CD14-positive monocyte (primary cell): ENCODE measurements around the gene BCDIN3D. TPM values are rescaled to one million over a fixed set of nuclear protein-coding genes. Genes with fewer than 3 reads are reported as not detected.
"Not testable (repeated sequence)": the region's sequence is repeated elsewhere in the genome, so short reads cannot be mapped to it uniquely, and the experiment has no call there.

Experiments
- DNase-seq, 3 donors: peaks; one replicate each; pipeline ENCODE4 v3.0.0-alpha.2; 2011 to 2022
- H2AFZ ChIP-seq: 2 replicates; pipeline ENCODE4 v1.6.0; 2012; ENCODE audit warnings: mild to moderate bottlenecking, low read depth, low read length, inconsistent platforms; ENCODE audit not compliant: insufficient read depth, poor library complexity, severe bottlenecking
- H3K27ac ChIP-seq, 2 donors: 1 replicate in 1 of 2; 2 replicates in 1 of 2; pipeline ENCODE4 v1.5.1; 2012 to 2013; ENCODE audit warnings: low read length in 2 of 2, control low read depth in 1 of 2, inconsistent platforms in 1 of 2, low read depth in 1 of 2, mild to moderate bottlenecking in 1 of 2
- H3K27me3 ChIP-seq, 2 donors: one replicate each; pipeline versions ENCODE4 v1.6.0 to v1.6.1; 2011 to 2013; ENCODE audit warnings: low read length in 2 of 2; ENCODE audit not compliant: control insufficient read depth in 2 of 2, insufficient read depth in 2 of 2
- H3K36me3 ChIP-seq, 2 donors: replicated peaks in 1 of 2; 1 replicate in 1 of 2; 2 replicates in 1 of 2; pipeline versions ENCODE4 v1.5.1 to v1.6.1; 2012 to 2013; ENCODE audit warnings: low read length in 2 of 2, control low read depth in 1 of 2, inconsistent platforms in 1 of 2, mild to moderate bottlenecking in 1 of 2; ENCODE audit not compliant: insufficient read depth in 2 of 2, control insufficient read depth in 1 of 2
- H3K4me1 ChIP-seq, 2 donors: 1 replicate in 1 of 2; 2 replicates in 1 of 2; pipeline versions ENCODE4 v1.5.1 to v1.6.1; 2012 to 2013; ENCODE audit warnings: low read length in 2 of 2, control low read depth in 1 of 2, inconsistent platforms in 1 of 2, mild to moderate bottlenecking in 1 of 2, moderate library complexity in 1 of 2; ENCODE audit not compliant: insufficient read depth in 2 of 2, control insufficient read depth in 1 of 2
- H3K4me2 ChIP-seq: replicated peaks from 2 replicates; pipeline ENCODE3; 2012; ENCODE audit warnings: low read length, moderate library complexity, mild to moderate bottlenecking; ENCODE audit not compliant: poor library complexity, severe bottlenecking; ENCODE audit errors: extremely low read depth
- H3K4me3 ChIP-seq, 3 experiments: fragments of 200-600 bp in 1 of 3; sonication (generic) in 1 of 3; replicated peaks in 1 of 3; 1 replicate in 2 of 3; 2 replicates in 1 of 3; pipeline ENCODE4 v1.5.1; 2011 to 2013; ENCODE audit warnings: low read length in 3 of 3, mild to moderate bottlenecking in 3 of 3, control low read depth in 2 of 3, low read depth in 2 of 3, inconsistent platforms in 1 of 3, moderate library complexity in 1 of 3
- H3K79me2 ChIP-seq: 2 replicates; pipeline ENCODE4 v1.6.0; 2012; ENCODE audit warnings: mild to moderate bottlenecking, control low read depth, inconsistent platforms, low read length, moderate library complexity; ENCODE audit not compliant: insufficient read depth
- H3K9ac ChIP-seq: 2 replicates; pipeline ENCODE4 v1.6.0; 2017; ENCODE audit warnings: low read length, mild to moderate bottlenecking; ENCODE audit not compliant: insufficient read depth, poor library complexity, severe bottlenecking
- H3K9me3 ChIP-seq, 2 donors: replicated peaks in 1 of 2; 1 replicate in 1 of 2; 2 replicates in 1 of 2; pipeline versions ENCODE4 v1.5.1 to v1.6.1; 2012 to 2013; ENCODE audit warnings: low read length in 2 of 2, control low read depth in 1 of 2; ENCODE audit not compliant: control insufficient read depth in 1 of 2, insufficient read depth in 1 of 2
- H4K20me1 ChIP-seq: 2 replicates; pipeline ENCODE4 v1.6.0; 2012; ENCODE audit warnings: mild to moderate bottlenecking, low read length, control low read depth, moderate library complexity; ENCODE audit not compliant: insufficient read depth
- H3K27ac Mint-ChIP-seq, 7 donors: one replicate each; pipeline ENCODE4 v1.8.0; 2020; ENCODE audit warnings: mild to moderate bottlenecking in 7 of 7, mixed read lengths in 7 of 7, moderate library complexity in 6 of 7, inconsistent platforms in 2 of 7
- H3K27me3 Mint-ChIP-seq, 3 donors: one replicate each; pipeline ENCODE4 v1.8.0; 2021 to 2022; ENCODE audit warnings: low read depth in 3 of 3, mild to moderate bottlenecking in 3 of 3, mixed read lengths in 3 of 3, moderate library complexity in 3 of 3, inconsistent platforms in 1 of 3
- H3K36me3 Mint-ChIP-seq, 2 donors: one replicate each; pipeline ENCODE4 v1.8.0; 2020; ENCODE audit warnings: mixed read lengths in 2 of 2, inconsistent platforms in 1 of 2, mild to moderate bottlenecking in 1 of 2
- H3K4me1 Mint-ChIP-seq: one replicate; pipeline ENCODE4 v1.8.0; 2020; ENCODE audit warnings: mild to moderate bottlenecking, mixed read lengths
- H3K4me3 Mint-ChIP-seq, 2 donors: one replicate each; pipeline ENCODE4 v1.8.0; 2020; ENCODE audit warnings: mild to moderate bottlenecking in 2 of 2, mixed read lengths in 2 of 2, moderate library complexity in 1 of 2
- H3K9me3 Mint-ChIP-seq, 7 donors: one replicate each; pipeline ENCODE4 v1.8.0; 2020 to 2022; ENCODE audit warnings: mixed read lengths in 7 of 7, mild to moderate bottlenecking in 6 of 7, moderate library complexity in 6 of 7, inconsistent platforms in 2 of 7
- CTCF ChIP-seq: fragments of 200-600 bp; IDR thresholded peaks from one replicate; pipeline ENCODE4 v1.8.0; 2022; ENCODE audit warnings: antibody characterized with exemption, mild to moderate bottlenecking
- WGBS: methylation state at CpG from one replicate; pipeline ENCODE4 v1.1.5; 2013; ENCODE audit warnings: missing lambda C conversion rate; ENCODE audit not compliant: insufficient coverage; 5-methylcytosine and 5-hydroxymethylcytosine counted together
- intact Hi-C, 2 donors: fragments of 100-400 bp; cut with micrococcal nuclease; formaldehyde crosslinking; loops; one replicate each; pipeline versions ENCODE4 v1.15.0 to v1.15.1; 2023
- polyA plus RNA-seq, 3 donors: library from polyadenylated mRNA; depleted of rRNA in 1 of 3; unstranded in 2 of 3; stranded (reverse) in 1 of 3; fragments of 300-500 nt in 2 of 3; fragments of >200 nt in 1 of 3; fragmentation: Illumina TruSeq in 2 of 3; gene quantifications; 1 replicate in 2 of 3; 2 replicates in 1 of 3; pipeline ENCODE4 v1.2.3, GENCODE V29; 2012 to 2021

The BCDIN3D gene
- polyA plus RNA-seq, 3 donors, result 0.71 to 1.2 (median 1.0) TPM

- no peaks in the 10 kb centered on the region for H3K4me1 ChIP-seq
- peaks cover 0 to under 1% (median 0%) of the 10 kb centered on the region in 7 donors for H3K9me3 Mint-ChIP-seq
- DNase-seq, result no peak
- no peak overlapping the region for H2AFZ ChIP-seq
- H3K4me3 ChIP-seq, result no peak overlapping the region
- H3K27ac ChIP-seq, result no peak overlapping the region
- TF ChIP-seq CTCF, result no peak
- 97% methylated on average over 6 of the region's 6 CpGs for WGBS
- H3K36me3 ChIP-seq, result no peaks in the 10 kb centered on the region
- H3K27ac Mint-ChIP-seq, result no peak overlapping the region
- no peak overlapping the region for H3K4me3 Mint-ChIP-seq
- H4K20me1 ChIP-seq, result no peaks in the 10 kb centered on the region
- H3K4me2 ChIP-seq, result no peak overlapping the region
- H3K9ac ChIP-seq, result no peak overlapping the region
- no peaks in the 10 kb centered on the region for H3K9me3 ChIP-seq
- intact Hi-C loops, result no loop called here
- H3K27me3 ChIP-seq, result no peaks in the 10 kb centered on the region
- H3K4me1 Mint-ChIP-seq, result no peaks in the 10 kb centered on the region
- H3K27me3 Mint-ChIP-seq, result peaks cover 12 to 19% (median 14%) of the 10 kb centered on the region in 3 donors
- H3K79me2 ChIP-seq, result no peaks in the 10 kb centered on the region
- no peaks in the 10 kb centered on the region for H3K36me3 Mint-ChIP-seq
Measured at GRCh38 chr12:49872781-49873181, 29.9 kb upstream of the BCDIN3D start.

- no peaks in the 10 kb centered on the region for H3K27me3 ChIP-seq
- H4K20me1 ChIP-seq, result no peaks in the 10 kb centered on the region
- no peaks in the 10 kb centered on the region for H3K36me3 ChIP-seq
- no peaks in the 10 kb centered on the region for H3K4me1 Mint-ChIP-seq
- no peak overlapping the region for H3K4me3 ChIP-seq
- H3K9me3 ChIP-seq, result no peaks in the 10 kb centered on the region
- H3K27ac Mint-ChIP-seq, result no peak overlapping the region
- no peaks in the 10 kb centered on the region for H3K4me1 ChIP-seq
- H3K27me3 Mint-ChIP-seq, result peaks cover 13 to 21% (median 14%) of the 10 kb centered on the region in 3 donors
- WGBS, result 95% methylated on average over 5 of the region's 5 CpGs
- no peak for DNase-seq
- H3K27ac ChIP-seq, result no peak overlapping the region
- H2AFZ ChIP-seq, result no peak overlapping the region
- no peak overlapping the region for H3K9ac ChIP-seq
- no peaks in the 10 kb centered on the region for H3K79me2 ChIP-seq
- intact Hi-C loops, result no loop called here
- H3K9me3 Mint-ChIP-seq, result peaks cover 0 to 3% (median 0%) of the 10 kb centered on the region in 7 donors
- H3K4me2 ChIP-seq, result no peak overlapping the region
- TF ChIP-seq CTCF, result no peak
- H3K4me3 Mint-ChIP-seq, result no peak overlapping the region
- no peaks in the 10 kb centered on the region for H3K36me3 Mint-ChIP-seq
Measured at GRCh38 chr12:49872381-49872780, 29.5 kb upstream of the BCDIN3D start.

GRCh38 chr12:49871811-49872251 lies 28.9 kb upstream of the BCDIN3D start:
- H3K9ac ChIP-seq, H3K36me3 Mint-ChIP-seq, H3K4me1 Mint-ChIP-seq, H3K27ac ChIP-seq, H3K27me3 ChIP-seq, H2AFZ ChIP-seq, DNase-seq, H4K20me1 ChIP-seq, H3K4me3 ChIP-seq, intact Hi-C loops, H3K79me2 ChIP-seq, H3K9me3 ChIP-seq, H3K4me1 ChIP-seq, H3K4me3 Mint-ChIP-seq, H3K27ac Mint-ChIP-seq, H3K9me3 Mint-ChIP-seq, H3K36me3 ChIP-seq, H3K4me2 ChIP-seq: not testable (repeated sequence)
- 93% methylated on average over 6 of the region's 8 CpGs for WGBS
- peaks cover 13 to 20% (median 14%) of the 10 kb centered on the region in 3 donors for H3K27me3 Mint-ChIP-seq
